Neural cell (in vitro differentiated cells): ENCODE results near the gene STX17. TPM values are rescaled to one million over a fixed set of nuclear protein-coding genes. Genes with fewer than 3 reads are reported as not detected.

Experiments
- H2AFZ ChIP-seq: fragments of 200-600, 300-800 bp; sonication (generic), shearing (Covaris generic); 2 replicates; pipeline ENCODE4 v1.6.0; 2014; ENCODE audit warnings: low read depth, mild to moderate bottlenecking, antibody characterized with exemption, low read length, moderate library complexity
- H3F3A ChIP-seq: fragments of 200-600 bp; shearing (Covaris generic); 2 replicates; pipeline ENCODE4 v1.6.1; 2016; ENCODE audit warnings: mild to moderate bottlenecking, moderate library complexity, mixed read lengths, antibody characterized with exemption, low read length; ENCODE audit not compliant: insufficient read depth, poor library complexity, severe bottlenecking
- H3K27ac ChIP-seq: fragments of 200-600, 300-800 bp; sonication (generic), shearing (Covaris generic); 2 replicates; pipeline ENCODE4 v1.5.1; 2014; ENCODE audit warnings: mild to moderate bottlenecking, low read length, moderate library complexity
- H3K27me3 ChIP-seq: fragments of 300-800, 200-600 bp; sonication (generic), shearing (Covaris generic); 2 replicates; pipeline ENCODE4 v1.6.0; 2014; ENCODE audit warnings: mild to moderate bottlenecking, low read depth, low read length, moderate library complexity; ENCODE audit not compliant: insufficient read depth
- H3K36me3 ChIP-seq: fragments of 300-800, 200-600 bp; sonication (generic), shearing (Covaris generic); 2 replicates; pipeline ENCODE4 v1.5.1; 2014; ENCODE audit warnings: mild to moderate bottlenecking, antibody characterized with exemption, low read length, moderate library complexity; ENCODE audit not compliant: insufficient read depth
- H3K4me2 ChIP-seq: fragments of 300-800, 200-600 bp; sonication (generic), shearing (Covaris generic); 2 replicates; pipeline ENCODE4 v1.6.0; 2014; ENCODE audit warnings: mild to moderate bottlenecking, low read length
- H3K4me3 ChIP-seq: fragments of 300-800, 200-600 bp; sonication (generic), shearing (Covaris generic); 2 replicates; pipeline ENCODE4 v1.5.1; 2014; ENCODE audit warnings: mild to moderate bottlenecking, low read length, moderate library complexity
- H3K79me2 ChIP-seq: fragments of 200-600 bp; shearing (Covaris generic); replicated peaks from 2 replicates; pipeline ENCODE4 v1.6.0; 2014; ENCODE audit warnings: mild to moderate bottlenecking, low read length, moderate library complexity; ENCODE audit not compliant: insufficient read depth
- H3K9ac ChIP-seq: fragments of 300-800, 200-600 bp; sonication (generic), shearing (Covaris generic); 2 replicates; pipeline ENCODE4 v1.6.1; 2016; ENCODE audit warnings: mild to moderate bottlenecking, low read length, mixed read lengths
- H3K9me2 ChIP-seq: fragments of 200-600 bp; shearing (Covaris generic); 2 replicates; pipeline ENCODE4 v1.6.1; 2016; ENCODE audit warnings: mild to moderate bottlenecking, low read length, mixed read lengths; ENCODE audit not compliant: insufficient read depth
- H3K9me3 ChIP-seq: fragments of 200-600, 300-800 bp; sonication (generic), shearing (Covaris generic); 2 replicates; pipeline ENCODE4 v1.6.1; 2016; ENCODE audit warnings: mild to moderate bottlenecking, mixed run types, low read length, moderate library complexity, mixed read lengths
- H4K20me1 ChIP-seq: fragments of 200-600 bp; shearing (Covaris generic); 2 replicates; pipeline ENCODE4 v1.6.1; 2016; ENCODE audit warnings: mild to moderate bottlenecking, mixed run types; ENCODE audit not compliant: insufficient read depth
- EP300 ChIP-seq: fragments of 450-650 bp; conservative IDR thresholded peaks from 2 replicates; pipeline ENCODE4 v1.6.1; 2014; ENCODE audit warnings: antibody characterized with exemption, mild to moderate bottlenecking, moderate library complexity; ENCODE audit not compliant: poor library complexity, severe bottlenecking
- EZH2 ChIP-seq: fragments of 200-600, 300-800 bp; shearing (Covaris generic), sonication (generic); IDR thresholded peaks from 2 replicates; pipeline ENCODE4 v1.6.1; 2014; ENCODE audit warnings: antibody characterized with exemption, low read length, borderline replicate concordance, mild to moderate bottlenecking; ENCODE audit not compliant: insufficient read depth, poor library complexity, severe bottlenecking
- MXI1 ChIP-seq: fragments of 450-650 bp; conservative IDR thresholded peaks from 2 replicates; pipeline ENCODE4 v1.6.1; 2014; ENCODE audit warnings: antibody characterized with exemption, mild to moderate bottlenecking; ENCODE audit not compliant: poor library complexity, severe bottlenecking
- POLR2AphosphoS5 ChIP-seq: IDR thresholded peaks from 2 replicates; pipeline ENCODE4 v1.6.1; 2012
- RAD21 ChIP-seq: fragments of 450-650 bp; conservative IDR thresholded peaks from 2 replicates; pipeline ENCODE4 v1.6.1; 2014; ENCODE audit warnings: antibody characterized with exemption, mild to moderate bottlenecking, moderate library complexity
- REST ChIP-seq: IDR thresholded peaks from 2 replicates; pipeline ENCODE4 v1.6.1; 2012; ENCODE audit warnings: borderline replicate concordance
- SMC3 ChIP-seq: fragments of 450-650 bp; conservative IDR thresholded peaks from 2 replicates; pipeline ENCODE4 v1.6.1; 2014; ENCODE audit warnings: antibody characterized with exemption, mild to moderate bottlenecking, moderate library complexity; ENCODE audit not compliant: poor library complexity
- TAF1 ChIP-seq: IDR thresholded peaks from 2 replicates; pipeline ENCODE4 v1.6.1; 2012; ENCODE audit warnings: low read depth
- polyA plus RNA-seq: library from polyadenylated mRNA; depleted of rRNA; stranded (reverse); fragments of >200 nt; gene quantifications from 2 replicates; pipeline ENCODE4 v1.2.3, GENCODE V29; 2014
- TF ChIP-seq, protein P1 (sequence below): fragments of 450-650 bp; IDR thresholded peaks from 2 replicates; pipeline ENCODE4 v1.5.1; 2014; ENCODE audit warnings: antibody characterized with exemption, mild to moderate bottlenecking, moderate library complexity; ENCODE audit not compliant: poor library complexity, severe bottlenecking

Gene STX17
- polyA plus RNA-seq, 1 donor from 2014 or later, result 3.3 TPM

- no peak overlapping the region for H3K9ac ChIP-seq
Measured at GRCh38 chr9:99889120-99889519, 17.3 kb upstream of the STX17 start.

DNA sequence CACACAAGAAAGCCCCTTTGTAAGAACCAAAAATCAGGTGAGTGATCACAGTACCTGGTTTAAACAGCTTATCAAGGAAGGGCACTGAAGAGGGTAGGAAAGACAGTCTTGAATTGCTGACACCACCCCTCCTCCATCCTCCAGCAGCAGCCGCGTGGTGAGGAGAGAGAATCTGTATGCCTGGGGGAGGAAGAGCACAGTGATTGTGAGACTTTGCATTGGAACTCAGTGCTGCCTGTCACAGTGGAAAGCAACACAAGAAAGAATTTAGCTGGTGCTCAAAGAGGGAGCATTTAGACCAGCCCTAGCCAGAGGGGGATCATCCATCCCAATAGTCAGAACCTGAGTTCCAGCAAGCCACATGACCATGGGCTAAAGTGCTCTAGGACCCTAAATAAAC lies 11.6 kb upstream of the STX17 start:
- Histone ChIP-seq H3K4me3 (no peak overlapping the region), H3K9ac (no peak overlapping the region), H3K27ac (no peak overlapping the region), H3K4me2 (no peak overlapping the region), H3K79me2 (no peaks in the 10 kb centered on the region), H2AFZ (no peak overlapping the region), H3K9me2 (no peaks in the 10 kb centered on the region), H4K20me1 (no peaks in the 10 kb centered on the region), H3F3A (no peaks in the 10 kb centered on the region), H3K9me3 (no peaks in the 10 kb centered on the region), H3K36me3 (no peaks in the 10 kb centered on the region), H3K27me3 (no peaks in the 10 kb centered on the region)
- TF ChIP-seq EP300, result no peak
- no peak for TF ChIP-seq REST
- TF ChIP-seq TAF1, result no peak
- TF ChIP-seq POLR2AphosphoS5, result no peak
- TF ChIP-seq, protein P1, sequence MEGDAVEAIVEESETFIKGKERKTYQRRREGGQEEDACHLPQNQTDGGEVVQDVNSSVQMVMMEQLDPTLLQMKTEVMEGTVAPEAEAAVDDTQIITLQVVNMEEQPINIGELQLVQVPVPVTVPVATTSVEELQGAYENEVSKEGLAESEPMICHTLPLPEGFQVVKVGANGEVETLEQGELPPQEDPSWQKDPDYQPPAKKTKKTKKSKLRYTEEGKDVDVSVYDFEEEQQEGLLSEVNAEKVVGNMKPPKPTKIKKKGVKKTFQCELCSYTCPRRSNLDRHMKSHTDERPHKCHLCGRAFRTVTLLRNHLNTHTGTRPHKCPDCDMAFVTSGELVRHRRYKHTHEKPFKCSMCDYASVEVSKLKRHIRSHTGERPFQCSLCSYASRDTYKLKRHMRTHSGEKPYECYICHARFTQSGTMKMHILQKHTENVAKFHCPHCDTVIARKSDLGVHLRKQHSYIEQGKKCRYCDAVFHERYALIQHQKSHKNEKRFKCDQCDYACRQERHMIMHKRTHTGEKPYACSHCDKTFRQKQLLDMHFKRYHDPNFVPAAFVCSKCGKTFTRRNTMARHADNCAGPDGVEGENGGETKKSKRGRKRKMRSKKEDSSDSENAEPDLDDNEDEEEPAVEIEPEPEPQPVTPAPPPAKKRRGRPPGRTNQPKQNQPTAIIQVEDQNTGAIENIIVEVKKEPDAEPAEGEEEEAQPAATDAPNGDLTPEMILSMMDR, result no peak
- no peak for TF ChIP-seq MXI1
- TF ChIP-seq SMC3, result no peak
- no peak for TF ChIP-seq EZH2

More at GRCh38 chr9:99889120-99889519, 17.3 kb upstream of the STX17 start:
- Histone ChIP-seq H3F3A (no peaks in the 10 kb centered on the region), H4K20me1 (no peaks in the 10 kb centered on the region), H3K4me2 (no peak overlapping the region), H3K9me2 (no peaks in the 10 kb centered on the region), H3K79me2 (no peaks in the 10 kb centered on the region), H3K36me3 (no peaks in the 10 kb centered on the region), H3K27ac (no peak overlapping the region), H2AFZ (no peak overlapping the region), H3K9me3 (no peaks in the 10 kb centered on the region), H3K27me3 (no peaks in the 10 kb centered on the region), H3K4me3 (no peak overlapping the region)
- TF ChIP-seq POLR2AphosphoS5, result no peak
- no peak for TF ChIP-seq EZH2
- TF ChIP-seq SMC3, result no peak
- TF ChIP-seq EP300, result no peak
- TF ChIP-seq RAD21, result no peak
- no peak for TF ChIP-seq TAF1
- no peak for TF ChIP-seq MXI1
- TF ChIP-seq, protein P1, result no peak
- TF ChIP-seq REST, result no peak
